CD14-positive monocyte (primary cell): ENCODE data around the gene CLIC3. TPM values are rescaled to one million over a fixed set of nuclear protein-coding genes. Genes with fewer than 3 reads are reported as not detected.

ENCODE experiments used
- DNase-seq, 3 donors: peaks; one replicate each; pipeline ENCODE4 v3.0.0-alpha.2; 2011 to 2022
- H2AFZ ChIP-seq: 2 replicates; pipeline ENCODE4 v1.6.0; 2012; ENCODE audit warnings: mild to moderate bottlenecking, low read depth, low read length, inconsistent platforms; ENCODE audit not compliant: insufficient read depth, poor library complexity, severe bottlenecking
- H3K27ac ChIP-seq, 2 donors: 1 replicate in 1 of 2; 2 replicates in 1 of 2; pipeline ENCODE4 v1.5.1; 2012 to 2013; ENCODE audit warnings: low read length in 2 of 2, control low read depth in 1 of 2, inconsistent platforms in 1 of 2, low read depth in 1 of 2, mild to moderate bottlenecking in 1 of 2
- H3K27me3 ChIP-seq, 2 donors: one replicate each; pipeline versions ENCODE4 v1.6.0 to v1.6.1; 2011 to 2013; ENCODE audit warnings: low read length in 2 of 2; ENCODE audit not compliant: control insufficient read depth in 2 of 2, insufficient read depth in 2 of 2
- H3K36me3 ChIP-seq, 2 donors: replicated peaks in 1 of 2; 1 replicate in 1 of 2; 2 replicates in 1 of 2; pipeline versions ENCODE4 v1.5.1 to v1.6.1; 2012 to 2013; ENCODE audit warnings: low read length in 2 of 2, control low read depth in 1 of 2, inconsistent platforms in 1 of 2, mild to moderate bottlenecking in 1 of 2; ENCODE audit not compliant: insufficient read depth in 2 of 2, control insufficient read depth in 1 of 2
- H3K4me1 ChIP-seq, 2 donors: 1 replicate in 1 of 2; 2 replicates in 1 of 2; pipeline versions ENCODE4 v1.5.1 to v1.6.1; 2012 to 2013; ENCODE audit warnings: low read length in 2 of 2, control low read depth in 1 of 2, inconsistent platforms in 1 of 2, mild to moderate bottlenecking in 1 of 2, moderate library complexity in 1 of 2; ENCODE audit not compliant: insufficient read depth in 2 of 2, control insufficient read depth in 1 of 2
- H3K4me2 ChIP-seq: replicated peaks from 2 replicates; pipeline ENCODE3; 2012; ENCODE audit warnings: low read length, moderate library complexity, mild to moderate bottlenecking; ENCODE audit not compliant: poor library complexity, severe bottlenecking; ENCODE audit errors: extremely low read depth
- H3K4me3 ChIP-seq, 3 experiments: fragments of 200-600 bp in 1 of 3; sonication (generic) in 1 of 3; replicated peaks in 1 of 3; 1 replicate in 2 of 3; 2 replicates in 1 of 3; pipeline ENCODE4 v1.5.1; 2011 to 2013; ENCODE audit warnings: low read length in 3 of 3, mild to moderate bottlenecking in 3 of 3, control low read depth in 2 of 3, low read depth in 2 of 3, inconsistent platforms in 1 of 3, moderate library complexity in 1 of 3
- H3K79me2 ChIP-seq: 2 replicates; pipeline ENCODE4 v1.6.0; 2012; ENCODE audit warnings: mild to moderate bottlenecking, control low read depth, inconsistent platforms, low read length, moderate library complexity; ENCODE audit not compliant: insufficient read depth
- H3K9ac ChIP-seq: 2 replicates; pipeline ENCODE4 v1.6.0; 2017; ENCODE audit warnings: low read length, mild to moderate bottlenecking; ENCODE audit not compliant: insufficient read depth, poor library complexity, severe bottlenecking
- H3K9me3 ChIP-seq, 2 donors: replicated peaks in 1 of 2; 1 replicate in 1 of 2; 2 replicates in 1 of 2; pipeline versions ENCODE4 v1.5.1 to v1.6.1; 2012 to 2013; ENCODE audit warnings: low read length in 2 of 2, control low read depth in 1 of 2; ENCODE audit not compliant: control insufficient read depth in 1 of 2, insufficient read depth in 1 of 2
- H4K20me1 ChIP-seq: 2 replicates; pipeline ENCODE4 v1.6.0; 2012; ENCODE audit warnings: mild to moderate bottlenecking, low read length, control low read depth, moderate library complexity; ENCODE audit not compliant: insufficient read depth
- H3K27ac Mint-ChIP-seq, 7 donors: one replicate each; pipeline ENCODE4 v1.8.0; 2020; ENCODE audit warnings: mild to moderate bottlenecking in 7 of 7, mixed read lengths in 7 of 7, moderate library complexity in 6 of 7, inconsistent platforms in 2 of 7
- H3K27me3 Mint-ChIP-seq, 3 donors: one replicate each; pipeline ENCODE4 v1.8.0; 2021 to 2022; ENCODE audit warnings: low read depth in 3 of 3, mild to moderate bottlenecking in 3 of 3, mixed read lengths in 3 of 3, moderate library complexity in 3 of 3, inconsistent platforms in 1 of 3
- H3K36me3 Mint-ChIP-seq, 2 donors: one replicate each; pipeline ENCODE4 v1.8.0; 2020; ENCODE audit warnings: mixed read lengths in 2 of 2, inconsistent platforms in 1 of 2, mild to moderate bottlenecking in 1 of 2
- H3K4me1 Mint-ChIP-seq: one replicate; pipeline ENCODE4 v1.8.0; 2020; ENCODE audit warnings: mild to moderate bottlenecking, mixed read lengths
- H3K4me3 Mint-ChIP-seq, 2 donors: one replicate each; pipeline ENCODE4 v1.8.0; 2020; ENCODE audit warnings: mild to moderate bottlenecking in 2 of 2, mixed read lengths in 2 of 2, moderate library complexity in 1 of 2
- H3K9me3 Mint-ChIP-seq, 7 donors: one replicate each; pipeline ENCODE4 v1.8.0; 2020 to 2022; ENCODE audit warnings: mixed read lengths in 7 of 7, mild to moderate bottlenecking in 6 of 7, moderate library complexity in 6 of 7, inconsistent platforms in 2 of 7
- WGBS: methylation state at CpG from one replicate; pipeline ENCODE4 v1.1.5; 2013; ENCODE audit warnings: missing lambda C conversion rate; ENCODE audit not compliant: insufficient coverage; 5-methylcytosine and 5-hydroxymethylcytosine counted together
- intact Hi-C, 2 donors: fragments of 100-400 bp; cut with micrococcal nuclease; formaldehyde crosslinking; loops; one replicate each; pipeline versions ENCODE4 v1.15.0 to v1.15.1; 2023
- polyA plus RNA-seq, 3 donors: library from polyadenylated mRNA; depleted of rRNA in 1 of 3; unstranded in 2 of 3; stranded (reverse) in 1 of 3; fragments of 300-500 nt in 2 of 3; fragments of >200 nt in 1 of 3; fragmentation: Illumina TruSeq in 2 of 3; gene quantifications; 1 replicate in 2 of 3; 2 replicates in 1 of 3; pipeline ENCODE4 v1.2.3, GENCODE V29; 2012 to 2021
- TF ChIP-seq, protein P1 (sequence below): fragments of 200-600 bp; IDR thresholded peaks from one replicate; pipeline ENCODE4 v1.8.0; 2022; ENCODE audit warnings: antibody characterized with exemption, mild to moderate bottlenecking

Gene CLIC3
- polyA plus RNA-seq, 3 donors, result 0.29 to 0.51 TPM; not detected in 1

DNA sequence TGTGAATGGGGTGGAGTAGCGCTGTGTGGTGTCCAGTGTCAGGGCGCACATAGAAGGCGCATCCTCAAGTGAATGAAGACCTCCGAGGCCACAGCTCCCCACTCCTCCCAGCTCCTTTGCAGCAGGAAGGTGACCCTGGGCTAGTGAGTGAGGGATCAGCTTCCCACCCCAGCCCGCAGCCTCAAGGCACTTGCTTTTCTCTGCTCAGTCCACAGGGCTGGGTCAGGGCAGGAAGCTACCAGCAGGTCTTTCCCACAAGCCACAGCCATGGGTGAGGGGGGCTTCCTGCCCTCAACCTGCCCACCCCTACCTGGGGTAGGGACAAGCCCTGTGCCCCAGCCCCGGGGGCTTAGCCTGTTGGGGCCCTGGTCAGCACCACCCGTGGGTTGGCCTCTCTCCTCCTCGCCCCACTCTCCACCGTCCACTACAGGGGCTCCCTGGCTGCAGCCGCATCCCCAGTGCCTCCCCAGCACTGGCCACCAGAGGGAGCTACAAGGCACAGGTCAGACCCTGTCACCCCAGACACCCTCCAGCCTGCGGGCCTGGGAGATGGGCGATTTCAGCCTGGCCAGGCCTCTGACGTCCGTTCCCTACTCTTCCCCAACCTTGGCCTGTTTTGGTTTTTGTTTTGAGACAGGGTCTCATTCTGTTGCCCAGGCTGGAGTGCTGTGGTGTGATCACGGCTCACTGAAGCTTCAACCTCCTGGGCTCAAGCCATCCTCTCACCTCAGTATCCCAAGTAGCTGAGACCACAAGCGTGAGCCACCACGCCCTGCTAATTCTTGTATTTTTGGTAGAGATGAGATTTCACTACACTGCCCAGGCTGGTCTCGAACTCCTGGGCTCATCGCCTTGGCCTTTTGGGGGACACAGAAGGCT lies 32.9 kb upstream of the CLIC3 start:
- Histone ChIP-seq H4K20me1 (peaks cover 13% of the 10 kb centered on the region), H3K27ac (peak overlapping the region; percentile 83 to 92), H3K79me2 (peaks cover 57% of the 10 kb centered on the region), H3K4me1 (peaks cover 50 to 72% of the 10 kb centered on the region in 2 donors), H2AFZ (peak overlapping the region; percentile 48), H3K27me3 (no peaks in the 10 kb centered on the region), H3K36me3 (no peaks in the 10 kb centered on the region), H3K9me3 (no peaks in the 10 kb centered on the region), H3K4me2 (peak overlapping the region; percentile 98), H3K9ac (peak overlapping the region; percentile 77), H3K4me3 (peak overlapping the region; percentile 47 to 88 (median 68))
- peak; percentile 76 to 81 (median 80) for DNase-seq
- H3K4me3 Mint-ChIP-seq, result peak overlapping the region; percentile 87 to 92
- H3K27me3 Mint-ChIP-seq, result peaks cover 4 to 7% (median 4%) of the 10 kb centered on the region in 3 donors
- H3K27ac Mint-ChIP-seq, result peak overlapping the region; percentile 87 to 94 (median 91)
- intact Hi-C loops, result no loop called here
- H3K4me1 Mint-ChIP-seq, result peaks cover 47% of the 10 kb centered on the region
- H3K9me3 Mint-ChIP-seq, result no peaks in the 10 kb centered on the region
- peaks cover 0 to 4% of the 10 kb centered on the region in 2 donors for H3K36me3 Mint-ChIP-seq
- TF ChIP-seq, protein P1, sequence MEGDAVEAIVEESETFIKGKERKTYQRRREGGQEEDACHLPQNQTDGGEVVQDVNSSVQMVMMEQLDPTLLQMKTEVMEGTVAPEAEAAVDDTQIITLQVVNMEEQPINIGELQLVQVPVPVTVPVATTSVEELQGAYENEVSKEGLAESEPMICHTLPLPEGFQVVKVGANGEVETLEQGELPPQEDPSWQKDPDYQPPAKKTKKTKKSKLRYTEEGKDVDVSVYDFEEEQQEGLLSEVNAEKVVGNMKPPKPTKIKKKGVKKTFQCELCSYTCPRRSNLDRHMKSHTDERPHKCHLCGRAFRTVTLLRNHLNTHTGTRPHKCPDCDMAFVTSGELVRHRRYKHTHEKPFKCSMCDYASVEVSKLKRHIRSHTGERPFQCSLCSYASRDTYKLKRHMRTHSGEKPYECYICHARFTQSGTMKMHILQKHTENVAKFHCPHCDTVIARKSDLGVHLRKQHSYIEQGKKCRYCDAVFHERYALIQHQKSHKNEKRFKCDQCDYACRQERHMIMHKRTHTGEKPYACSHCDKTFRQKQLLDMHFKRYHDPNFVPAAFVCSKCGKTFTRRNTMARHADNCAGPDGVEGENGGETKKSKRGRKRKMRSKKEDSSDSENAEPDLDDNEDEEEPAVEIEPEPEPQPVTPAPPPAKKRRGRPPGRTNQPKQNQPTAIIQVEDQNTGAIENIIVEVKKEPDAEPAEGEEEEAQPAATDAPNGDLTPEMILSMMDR, result peak; percentile 95
- WGBS, result 17% methylated on average over 6 of the region's 19 CpGs

DNA sequence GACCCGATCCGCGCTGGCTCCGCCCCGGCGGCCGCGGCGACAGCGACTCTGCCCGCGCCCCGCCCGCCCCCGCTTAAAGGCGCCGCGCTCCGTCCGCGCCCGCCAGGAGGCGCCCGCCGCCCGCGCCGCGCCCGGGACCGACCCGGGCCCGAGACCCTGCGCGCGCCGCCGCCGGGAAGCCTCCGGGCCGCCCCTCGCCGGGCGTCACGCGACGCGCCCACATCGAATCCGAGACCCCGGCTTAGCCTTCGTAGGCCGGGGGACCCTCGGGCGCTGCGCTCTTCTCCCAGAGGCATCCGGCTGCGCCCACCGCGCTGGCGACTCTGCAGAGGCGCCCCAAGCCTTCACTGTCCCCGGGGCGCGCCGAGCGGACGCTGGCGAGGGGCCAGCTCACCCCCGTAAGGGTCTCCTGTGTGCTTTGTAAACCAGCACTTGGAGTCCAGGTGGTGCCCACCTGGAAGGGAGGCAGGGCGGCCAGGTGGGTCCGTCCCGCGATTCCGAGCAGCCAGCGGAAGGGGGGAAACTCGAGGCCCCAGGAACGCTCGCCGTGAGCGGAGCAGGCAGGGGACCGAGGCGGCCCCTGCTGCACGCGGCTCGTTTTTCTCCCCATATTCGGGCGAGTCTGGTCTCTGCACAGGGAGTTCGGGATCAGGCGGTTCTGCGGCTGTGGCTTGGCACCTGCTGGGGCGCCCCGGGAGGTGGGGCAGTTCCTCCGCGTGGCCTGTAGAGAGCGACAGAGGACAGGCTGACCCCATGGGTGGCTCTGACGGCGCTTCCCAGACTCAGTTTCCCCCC lies 32.1 kb upstream of the CLIC3 start:
- H3K27ac Mint-ChIP-seq, result peak overlapping the region in 5 of 7 donors; percentile 30 to 94 (median 87)
- Histone ChIP-seq H3K4me2 (peak overlapping the region; percentile 98), H3K4me3 (peak overlapping the region; percentile 41 to 88 (median 68)), H2AFZ (peak overlapping the region; percentile 73), H3K4me1 (peaks cover 49 to 66% of the 10 kb centered on the region in 2 donors), H3K36me3 (no peaks in the 10 kb centered on the region), H3K27me3 (no peaks in the 10 kb centered on the region), H3K79me2 (peaks cover 50% of the 10 kb centered on the region), H4K20me1 (peaks cover 13% of the 10 kb centered on the region), H3K9ac (peak overlapping the region; percentile 46), H3K27ac (peak overlapping the region; percentile 83 to 92), H3K9me3 (no peaks in the 10 kb centered on the region)
- TF ChIP-seq, protein P1, result no peak
- peaks cover 4 to 7% (median 6%) of the 10 kb centered on the region in 3 donors for H3K27me3 Mint-ChIP-seq
- DNase-seq, result peak; percentile 39 to 67 (median 64)
- intact Hi-C loops, result no loop called here
- H3K4me1 Mint-ChIP-seq, result peaks cover 43% of the 10 kb centered on the region
- no peaks in the 10 kb centered on the region for H3K9me3 Mint-ChIP-seq
- peak overlapping the region; percentile 73 to 92 for H3K4me3 Mint-ChIP-seq
- peaks cover 0 to 4% of the 10 kb centered on the region in 2 donors for H3K36me3 Mint-ChIP-seq
- under 1% methylated on average over 96 of the region's 98 CpGs for WGBS
